Measurements from ENCODE around the gene CDK5RAP2.

DNA sequence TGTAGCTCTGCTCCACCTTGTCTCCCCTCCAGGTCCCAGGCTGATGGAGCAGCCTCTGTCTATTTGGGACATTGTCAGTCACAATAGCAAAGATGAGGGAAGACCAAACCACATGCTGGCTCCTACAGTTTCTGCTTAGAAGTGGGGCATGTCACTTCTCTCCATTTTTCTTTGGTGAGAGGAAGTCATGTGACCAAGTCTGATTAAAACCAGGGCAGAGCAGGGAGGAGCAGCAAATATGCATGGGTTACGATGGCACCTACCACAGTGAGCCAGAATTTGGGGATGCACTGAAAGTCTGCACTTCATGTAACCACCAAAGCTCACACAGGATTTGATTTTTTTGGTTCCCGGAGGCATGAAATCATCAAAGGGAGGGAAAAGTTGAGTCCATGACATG lies 234.6 kb downstream of the CDK5RAP2 start:
- TF ChIP-seq, protein P1, sequence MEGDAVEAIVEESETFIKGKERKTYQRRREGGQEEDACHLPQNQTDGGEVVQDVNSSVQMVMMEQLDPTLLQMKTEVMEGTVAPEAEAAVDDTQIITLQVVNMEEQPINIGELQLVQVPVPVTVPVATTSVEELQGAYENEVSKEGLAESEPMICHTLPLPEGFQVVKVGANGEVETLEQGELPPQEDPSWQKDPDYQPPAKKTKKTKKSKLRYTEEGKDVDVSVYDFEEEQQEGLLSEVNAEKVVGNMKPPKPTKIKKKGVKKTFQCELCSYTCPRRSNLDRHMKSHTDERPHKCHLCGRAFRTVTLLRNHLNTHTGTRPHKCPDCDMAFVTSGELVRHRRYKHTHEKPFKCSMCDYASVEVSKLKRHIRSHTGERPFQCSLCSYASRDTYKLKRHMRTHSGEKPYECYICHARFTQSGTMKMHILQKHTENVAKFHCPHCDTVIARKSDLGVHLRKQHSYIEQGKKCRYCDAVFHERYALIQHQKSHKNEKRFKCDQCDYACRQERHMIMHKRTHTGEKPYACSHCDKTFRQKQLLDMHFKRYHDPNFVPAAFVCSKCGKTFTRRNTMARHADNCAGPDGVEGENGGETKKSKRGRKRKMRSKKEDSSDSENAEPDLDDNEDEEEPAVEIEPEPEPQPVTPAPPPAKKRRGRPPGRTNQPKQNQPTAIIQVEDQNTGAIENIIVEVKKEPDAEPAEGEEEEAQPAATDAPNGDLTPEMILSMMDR (IDR thresholded peaks at IDR 0.05): no peak
- TF ChIP-seq POLR2A (IDR thresholded peaks at IDR 0.05): no peak
